Spleen (tissue), 11 donors: ENCODE data around the gene HSD11B1. TPM values are rescaled to one million over a fixed set of nuclear protein-coding genes. Genes with fewer than 3 reads are reported as not detected.

Experiments used
- DNase-seq: peaks from one replicate; pipeline ENCODE4 v3.0.0-alpha.2; 2020
- H3K27ac ChIP-seq, 8 donors: fragments of 200-600 bp; sonication (generic) in 7 of 8; 1 replicate in 4 of 8; 2 replicates in 4 of 8; pipeline versions ENCODE4 v1.5.0 to v1.8.0; 2016 to 2021; ENCODE audit warnings: inconsistent platforms in 4 of 8, mild to moderate bottlenecking in 4 of 8, moderate library complexity in 1 of 8
- H3K27me3 ChIP-seq, 7 donors: fragments of 200-600 bp; sonication (generic) in 6 of 7; replicated peaks in 1 of 7; 1 replicate in 4 of 7; 2 replicates in 3 of 7; pipeline versions ENCODE4 v1.5.0 to v1.8.0; 2016 to 2021; ENCODE audit warnings: inconsistent platforms in 3 of 7, mild to moderate bottlenecking in 1 of 7
- H3K36me3 ChIP-seq, 6 donors: fragments of 200-600 bp; sonication (generic) in 5 of 6; 1 replicate in 4 of 6; 2 replicates in 2 of 6; pipeline versions ENCODE4 v1.5.0 to v1.8.0; 2016 to 2021; ENCODE audit warnings: inconsistent platforms in 2 of 6
- H3K4me1 ChIP-seq, 6 donors: fragments of 200-600 bp; sonication (generic) in 5 of 6; 1 replicate in 3 of 6; 2 replicates in 3 of 6; pipeline versions ENCODE4 v1.5.0 to v1.8.0; 2016 to 2021; ENCODE audit warnings: inconsistent platforms in 3 of 6
- H3K4me3 ChIP-seq, 8 donors: fragments of 200-600 bp; sonication (generic) in 7 of 8; 1 replicate in 4 of 8; 2 replicates in 4 of 8; pipeline versions ENCODE4 v1.5.0 to v1.8.0; 2016 to 2021; ENCODE audit warnings: inconsistent platforms in 4 of 8, mild to moderate bottlenecking in 4 of 8, moderate library complexity in 2 of 8
- H3K9me3 ChIP-seq, 8 donors: fragments of 200-600 bp; sonication (generic) in 7 of 8; 1 replicate in 4 of 8; 2 replicates in 4 of 8; pipeline versions ENCODE4 v1.5.0 to v1.8.0; 2016 to 2021; ENCODE audit warnings: inconsistent platforms in 4 of 8
- POLR2A ChIP-seq, 3 donors: fragments of 450-650 bp; IDR thresholded peaks; one replicate each; pipeline ENCODE4 v1.5.1; 2017; ENCODE audit warnings: antibody characterized with exemption in 3 of 3, mild to moderate bottlenecking in 1 of 3
- POLR2AphosphoS5 ChIP-seq, 3 donors: sonication (generic); formaldehyde crosslinking; IDR thresholded peaks; one replicate each; pipeline ENCODE4 v1.5.1; 2017; ENCODE audit warnings: antibody characterized with exemption in 3 of 3
- WGBS, 5 donors: extraction: QIAGEN DNeasy Blood & Tissue Kit in 3 of 5; methylation state at CpG; one replicate each; pipeline versions ENCODE4 v1.1.5 to v1.1.7; 2013 to 2018; 5-methylcytosine and 5-hydroxymethylcytosine counted together
- intact Hi-C: fragments of 100-400 bp; cut with DNase I; formaldehyde crosslinking; loops from one replicate; pipeline ENCODE4 v1.15.0; 2023; ENCODE audit warnings: low total_unique reads
- polyA plus RNA-seq, 3 donors: library from polyadenylated mRNA; stranded (reverse); fragments of 200-250 nt; gene quantifications; one replicate each; pipeline ENCODE4 v1.2.1, GENCODE V29; 2013
- total RNA-seq, 7 donors: library from RNA; depleted of rRNA in 3 of 7; stranded (reverse); fragments of >200 nt in 3 of 7; fragmentation: NEBNext Ultra II Directional in 4 of 7; extraction: Animal tissue kit (Norgen Biotek cat#: 25700) in 4 of 7; gene quantifications; one replicate each; pipeline versions ENCODE4 v1.1.0 to v1.2.1, GENCODE V29; 2016 to 2021
- TF ChIP-seq, protein P1 (sequence below), 11 experiments: fragments of 200-600 bp in 7 of 11; fragments of 450-650 bp in 4 of 11; sonication (generic) in 4 of 11; IDR thresholded peaks in 8 of 11; conservative IDR thresholded peaks in 3 of 11; 1 replicate in 7 of 11; 2 replicates in 4 of 11; pipeline versions ENCODE4 v1.4.0 to v1.8.0; 2016 to 2021; ENCODE audit warnings: antibody characterized with exemption in 11 of 11, inconsistent platforms in 4 of 11, mild to moderate bottlenecking in 1 of 11
- donor health status: healthy with polysubstance abuse.
- donor health status: DM: no; HTN: no; CAD: no; lungs with moderate emphysema.
- donor health status: DM: no; HTN: no; CAD: no.
- donor health status: Bipolar disorder and iron deficiency.
- donor health status: healthy.
- donor health status: DM: no; HTN: no; CAD: no.
- donor health status: DM: yes; HTN: yes; CAD: no.

The HSD11B1 gene
- total and polyA plus RNA-seq, 10 donors = 1.8 to 14.9 (median 3.7) TPM

DNA sequence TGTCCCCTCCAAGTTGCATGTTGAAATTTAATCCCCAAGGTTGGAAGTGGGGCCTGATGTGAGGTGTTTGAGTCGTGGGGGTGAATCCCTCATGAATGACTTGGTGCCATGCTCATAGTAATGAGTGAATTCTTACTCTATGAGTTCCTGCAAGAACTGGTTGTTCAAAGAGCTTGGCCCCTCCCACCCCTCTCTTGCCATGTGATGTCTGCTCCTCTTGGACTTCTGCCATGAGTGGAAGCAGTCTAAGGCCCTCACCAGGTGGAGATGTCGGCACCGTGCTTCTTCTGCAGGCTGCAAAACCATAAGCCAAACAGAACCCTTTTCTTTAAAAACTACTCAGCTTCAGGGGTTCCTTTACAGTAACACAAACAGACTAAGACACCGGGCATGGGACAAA, 15.2 kb upstream of the HSD11B1 start:
- Histone ChIP-seq H3K4me1 (peaks cover 0 to 38% (median 20%) of the 10 kb centered on the region in 6 donors), H3K27ac (peak overlapping the region in 1 of 8 donors; percentile 26), H3K9me3 (no peaks in the 10 kb centered on the region), H3K27me3 (peaks cover 0 to 10% (median 0%) of the 10 kb centered on the region in 7 donors), H3K4me3 (no peak overlapping the region), H3K36me3 (no peaks in the 10 kb centered on the region)
- no peak for DNase-seq
- TF ChIP-seq POLR2A (IDR thresholded peaks at IDR 0.05) (no peak), POLR2AphosphoS5 (IDR thresholded peaks at IDR 0.05) (no peak)
- TF ChIP-seq, protein P1, sequence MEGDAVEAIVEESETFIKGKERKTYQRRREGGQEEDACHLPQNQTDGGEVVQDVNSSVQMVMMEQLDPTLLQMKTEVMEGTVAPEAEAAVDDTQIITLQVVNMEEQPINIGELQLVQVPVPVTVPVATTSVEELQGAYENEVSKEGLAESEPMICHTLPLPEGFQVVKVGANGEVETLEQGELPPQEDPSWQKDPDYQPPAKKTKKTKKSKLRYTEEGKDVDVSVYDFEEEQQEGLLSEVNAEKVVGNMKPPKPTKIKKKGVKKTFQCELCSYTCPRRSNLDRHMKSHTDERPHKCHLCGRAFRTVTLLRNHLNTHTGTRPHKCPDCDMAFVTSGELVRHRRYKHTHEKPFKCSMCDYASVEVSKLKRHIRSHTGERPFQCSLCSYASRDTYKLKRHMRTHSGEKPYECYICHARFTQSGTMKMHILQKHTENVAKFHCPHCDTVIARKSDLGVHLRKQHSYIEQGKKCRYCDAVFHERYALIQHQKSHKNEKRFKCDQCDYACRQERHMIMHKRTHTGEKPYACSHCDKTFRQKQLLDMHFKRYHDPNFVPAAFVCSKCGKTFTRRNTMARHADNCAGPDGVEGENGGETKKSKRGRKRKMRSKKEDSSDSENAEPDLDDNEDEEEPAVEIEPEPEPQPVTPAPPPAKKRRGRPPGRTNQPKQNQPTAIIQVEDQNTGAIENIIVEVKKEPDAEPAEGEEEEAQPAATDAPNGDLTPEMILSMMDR (IDR thresholded peaks at IDR 0.05 in 8 of 11, conservative IDR thresholded peaks at IDR 0.05 in 3 of 11) = no peak
- intact Hi-C loops = no loop called here
- 72 to 80% (median 75%) methylated on average over 4 of the region's 4 CpGs for WGBS, 5 donors

DNA sequence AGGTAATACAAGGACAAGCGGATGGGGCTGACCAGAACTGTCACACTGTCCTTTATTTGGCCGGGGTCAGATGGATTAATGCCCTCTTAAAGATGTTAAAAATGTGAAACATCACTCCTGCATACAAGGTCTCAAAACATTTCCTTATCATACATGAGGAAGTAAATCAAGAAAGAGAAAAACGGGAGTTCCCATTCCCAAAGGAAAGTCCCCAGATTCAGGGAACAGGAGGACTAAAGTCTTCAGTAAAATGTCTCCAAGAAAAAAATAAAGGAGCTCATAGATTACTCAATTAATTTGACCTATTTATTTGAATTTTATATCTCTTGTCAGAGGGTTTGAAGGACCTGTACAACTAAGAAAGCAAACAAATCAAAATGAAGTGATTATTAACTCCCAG, 13.4 kb upstream of the HSD11B1 start:
- DNase-seq = no peak
- no peaks in the 10 kb centered on the region for H3K9me3 ChIP-seq
- H3K27me3 ChIP-seq = peaks cover 0 to 3% (median 0%) of the 10 kb centered on the region in 7 donors
- H3K4me3 ChIP-seq = no peak overlapping the region
- TF ChIP-seq POLR2A (IDR thresholded peaks at IDR 0.05) (no peak), POLR2AphosphoS5 (IDR thresholded peaks at IDR 0.05) (no peak)
- TF ChIP-seq, protein P1 (IDR thresholded peaks at IDR 0.05 in 8 of 11, conservative IDR thresholded peaks at IDR 0.05 in 3 of 11) = no peak
- WGBS, 5 donors = 58 to 70% (median 68%) methylated on average over 3 of the region's 3 CpGs
- peaks cover 0 to 29% (median 14%) of the 10 kb centered on the region in 6 donors for H3K4me1 ChIP-seq
- no peaks in the 10 kb centered on the region for H3K36me3 ChIP-seq
- intact Hi-C loops = loop anchor here (5.0 kb wide), 1 partner anchor 114 kb away; no protein-coding TSS in a partner anchor
- peak overlapping the region in 5 of 8 donors; percentile 13 to 32 (median 22) for H3K27ac ChIP-seq

DNA sequence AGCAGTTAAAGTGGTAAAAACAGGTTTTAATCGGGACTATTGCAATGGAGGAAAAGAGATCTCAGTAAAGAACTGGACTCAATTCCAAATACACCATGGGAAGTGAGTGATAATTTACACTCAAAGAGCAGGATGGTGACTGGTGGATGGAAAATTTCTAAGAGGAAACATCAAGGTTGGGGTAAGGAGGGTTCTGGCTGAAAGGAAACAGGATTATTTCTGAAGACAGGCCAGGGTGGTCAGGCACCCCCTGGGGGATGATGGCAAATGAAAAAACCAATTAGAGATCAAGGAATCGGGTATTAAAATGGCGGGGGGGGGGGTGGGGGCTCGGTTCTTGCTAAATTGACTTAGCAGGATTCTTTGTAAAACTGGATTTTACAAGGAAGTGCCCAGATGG, 12.3 kb upstream of the HSD11B1 start:
- Histone ChIP-seq H3K4me1 (peaks cover 0 to 24% (median 9%) of the 10 kb centered on the region in 6 donors), H3K9me3 (no peaks in the 10 kb centered on the region), H3K27ac (peak overlapping the region in 6 of 8 donors; percentile 26 to 52 (median 32)), H3K27me3 (peaks cover 0 to 3% (median 0%) of the 10 kb centered on the region in 7 donors), H3K4me3 (no peak overlapping the region), H3K36me3 (no peaks in the 10 kb centered on the region)
- intact Hi-C loops = loop anchor here (5.0 kb wide), 1 partner anchor 115 kb away; no protein-coding TSS in a partner anchor
- TF ChIP-seq POLR2A (IDR thresholded peaks at IDR 0.05) (no peak), POLR2AphosphoS5 (IDR thresholded peaks at IDR 0.05) (no peak)
- TF ChIP-seq, protein P1 (IDR thresholded peaks at IDR 0.05 in 8 of 11, conservative IDR thresholded peaks at IDR 0.05 in 3 of 11) = no peak
- no peak for DNase-seq
- 49 to 68% (median 61%) methylated on average over 4 of the region's 4 CpGs for whole genome bisulfite sequencing, 5 donors

DNA sequence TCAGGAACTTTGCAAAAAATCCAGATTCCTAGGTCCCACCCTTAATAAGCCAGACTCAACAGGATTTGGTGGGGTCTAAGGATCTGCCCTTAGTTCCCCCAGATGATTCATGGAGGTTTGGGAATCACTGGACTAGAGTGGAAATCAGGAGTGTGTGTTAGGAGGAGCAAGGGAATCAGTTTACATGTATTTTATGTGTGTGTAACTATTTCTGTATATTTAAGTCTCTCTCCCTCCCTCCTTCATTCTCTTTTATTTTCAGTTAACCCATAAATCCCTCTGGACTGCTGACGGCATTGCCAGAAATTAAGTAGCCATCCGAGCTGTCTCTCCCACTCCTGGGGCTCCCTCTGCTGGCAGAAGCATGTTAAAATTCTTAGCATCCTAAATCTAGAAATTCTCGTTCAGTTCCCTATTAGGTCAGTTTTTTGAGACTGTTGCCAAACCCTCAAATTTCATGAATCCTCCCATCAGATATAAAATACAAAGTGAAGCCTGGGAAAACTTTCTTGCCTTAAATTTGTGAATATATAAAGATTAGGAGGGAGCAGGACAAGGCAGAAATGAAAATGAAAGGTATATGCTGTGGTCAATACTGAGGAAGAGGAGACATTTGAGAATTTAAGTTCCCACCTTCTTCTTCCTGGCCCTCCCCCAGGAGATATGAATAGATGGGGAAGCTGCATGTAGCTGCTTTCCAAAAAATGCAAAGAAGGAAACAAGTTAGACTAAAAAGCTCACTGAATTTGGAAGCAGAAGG, 11.7 kb upstream of the HSD11B1 start:
- peaks cover 0 to 3% (median 0%) of the 10 kb centered on the region in 7 donors for H3K27me3 ChIP-seq
- H3K9me3 ChIP-seq = no peaks in the 10 kb centered on the region
- TF ChIP-seq, protein P1 (IDR thresholded peaks at IDR 0.05 in 8 of 11, conservative IDR thresholded peaks at IDR 0.05 in 3 of 11) = peak; percentile 49 to 88 (median 78)
- TF ChIP-seq POLR2AphosphoS5 (IDR thresholded peaks at IDR 0.05) = no peak
- peaks cover 0 to 20% (median 9%) of the 10 kb centered on the region in 6 donors for H3K4me1 ChIP-seq
- WGBS, 5 donors = 2 to 8% (median 4%) methylated on average over 3 of the region's 3 CpGs
- peak; percentile 82 for DNase-seq
- H3K4me3 ChIP-seq = no peak overlapping the region
- intact Hi-C loops = loop anchor here (5.0 kb wide), 1 partner anchor 116 kb away; no protein-coding TSS in a partner anchor
- peak overlapping the region in 5 of 8 donors; percentile 26 to 48 (median 32) for H3K27ac ChIP-seq
- no peaks in the 10 kb centered on the region for H3K36me3 ChIP-seq
